HepG2 (cell line): Measurements from ENCODE around the gene EDC3. TPM values are rescaled to one million over a fixed set of nuclear protein-coding genes. Genes with fewer than 3 reads are reported as not detected.

Source experiments
- CCDC6 ChIP-seq: sonication (generic); formaldehyde crosslinking; IDR thresholded peaks from 2 replicates; pipeline ENCODE4 v1.8.1; 2022; ENCODE audit warnings: mild to moderate bottlenecking, missing genetic modification reagents, moderate library complexity
- E2F1 ChIP-seq: sonication (generic); formaldehyde crosslinking; IDR thresholded peaks from 2 replicates; pipeline ENCODE4 v1.5.0; 2020; ENCODE audit warnings: missing genetic modification reagents
- HDAC1 ChIP-seq: sonication (generic); formaldehyde crosslinking; IDR thresholded peaks from 2 replicates; pipeline ENCODE4 v1.5.1; 2020; ENCODE audit warnings: mild to moderate bottlenecking, missing genetic modification reagents
- HOMEZ ChIP-seq: IDR thresholded peaks from 2 replicates; pipeline ENCODE4 v1.6.1; 2016; ENCODE audit warnings: low read depth
- KMT2B ChIP-seq: IDR thresholded peaks from 2 replicates; pipeline ENCODE4 v1.6.1; 2016; ENCODE audit warnings: missing genetic modification reagents, missing compliant biosample characterization
- NR0B2 ChIP-seq: sonication (generic); formaldehyde crosslinking; IDR thresholded peaks from 2 replicates; pipeline ENCODE4 v1.4.0; 2020; ENCODE audit warnings: mild to moderate bottlenecking, missing genetic modification reagents
- TAF15 ChIP-seq: fragments of 200-400 bp; formaldehyde crosslinking; IDR thresholded peaks from one replicate; pipeline ENCODE4 v1.6.1; 2018; ENCODE audit warnings: mild to moderate bottlenecking, low read depth, low read length; ENCODE audit not compliant: poor library complexity, severe bottlenecking
- TEAD3 ChIP-seq: optimal IDR thresholded peaks from 2 replicates; pipeline ENCODE3; 2016; ENCODE audit warnings: borderline replicate concordance
- ZBTB40 ChIP-seq, 2 experiments: fragments of 450-650 bp in 1 of 2; sonication (generic) in 1 of 2; formaldehyde crosslinking in 1 of 2; IDR thresholded peaks; 2 replicates each; pipeline versions ENCODE4 v1.6.1 to v1.8.0; 2016 to 2022; ENCODE audit warnings: antibody characterized with exemption in 1 of 2, mild to moderate bottlenecking in 1 of 2, missing genetic modification reagents in 1 of 2
- ZNF10 ChIP-seq: sonication (generic); formaldehyde crosslinking; IDR thresholded peaks from 2 replicates; pipeline ENCODE4 v1.4.0; 2020; ENCODE audit warnings: mild to moderate bottlenecking, low read depth, missing genetic modification reagents, borderline replicate concordance
- ZNF225 ChIP-seq: sonication (generic); formaldehyde crosslinking; IDR thresholded peaks from 2 replicates; pipeline ENCODE4 v1.4.0; 2020; ENCODE audit warnings: mild to moderate bottlenecking, missing genetic modification reagents
- ZNF432 ChIP-seq: sonication (generic); formaldehyde crosslinking; IDR thresholded peaks from 2 replicates; pipeline ENCODE4 v1.5.0; 2020; ENCODE audit warnings: missing genetic modification reagents, mild to moderate bottlenecking, borderline replicate concordance
- ZNF616 ChIP-seq: sonication (generic); formaldehyde crosslinking; IDR thresholded peaks from 2 replicates; pipeline ENCODE4 v1.5.0; 2020; ENCODE audit warnings: low read depth, mild to moderate bottlenecking, missing genetic modification reagents
- ZNF776 ChIP-seq: sonication (generic); formaldehyde crosslinking; IDR thresholded peaks from 2 replicates; pipeline ENCODE4 v1.4.0; 2020; ENCODE audit warnings: mild to moderate bottlenecking, missing genetic modification reagents
- ZNF777 ChIP-seq: sonication (generic); formaldehyde crosslinking; IDR thresholded peaks from 2 replicates; pipeline ENCODE4 v1.4.0; 2020; ENCODE audit warnings: missing genetic modification reagents
- ZNF891 ChIP-seq: sonication (generic); formaldehyde crosslinking; IDR thresholded peaks from 2 replicates; pipeline ENCODE4 v1.5.0; 2020; ENCODE audit warnings: mild to moderate bottlenecking, missing genetic modification reagents
- polyA plus RNA-seq, 8 experiments: library from polyadenylated mRNA; depleted of rRNA in 3 of 8; stranded (reverse) in 7 of 8; unstranded in 1 of 8; fragments of >200 nt; fragmentation: Illumina TruSeq in 4 of 8; extraction: Trizol in 4 of 8; gene quantifications; 2 replicates each; pipeline versions ENCODE4 v1.2.1 to v1.2.3, GENCODE V29; 2011 to 2016; ENCODE audit warnings: low read depth in 4 of 8, missing spikeins in 1 of 8, mixed read lengths in 1 of 8; ENCODE audit not compliant: insufficient read depth in 1 of 8
- total RNA-seq, 5 experiments: library from RNA; depleted of rRNA; stranded (reverse); fragments of >200 nt; fragmentation: Illumina TruSeq; extraction: Trizol; gene quantifications; 2 replicates each; pipeline ENCODE4 v1.2.3, GENCODE V29; 2016; ENCODE audit warnings: low read depth in 1 of 5

EDC3 gene
- total and polyA plus RNA-seq, 2 of the 13 experiments (the other 11 are each of a cell fraction or from before 2014, with no cell fraction given): 17.4 to 32.0 TPM

- no peak for TF ChIP-seq ZBTB40 (IDR thresholded peaks at IDR 0.05)
- no peak for TF ChIP-seq ZBTB40 (CRISPR knock-in tag; IDR thresholded peaks at IDR 0.05)
- no peak for TF ChIP-seq CCDC6 (CRISPR knock-in tag)
- TF ChIP-seq TEAD3 (CRISPR knock-in tag): peak; percentile 70
- TF ChIP-seq ZNF616 (CRISPR knock-in tag): no peak
- no peak for TF ChIP-seq HDAC1
- no peak for TF ChIP-seq ZNF777 (CRISPR knock-in tag)
- no peak for TF ChIP-seq ZNF225 (CRISPR knock-in tag)
- no peak for TF ChIP-seq ZNF10 (CRISPR knock-in tag)
- TF ChIP-seq ZNF432: no peak
- no peak for TF ChIP-seq KMT2B (CRISPR knock-in tag)
- TF ChIP-seq ZNF891 (CRISPR knock-in tag): peak; percentile 64; the same call in 1 of the 2 replicates
- no peak for TF ChIP-seq E2F1
- TF ChIP-seq TAF15: no peak
- TF ChIP-seq NR0B2 (CRISPR knock-in tag): no peak
- 0 out of 2 replicates have a peak, but pooled peaks have one; percentile 36 for TF ChIP-seq HOMEZ (CRISPR knock-in tag)
- no peak for TF ChIP-seq ZNF776
Measured at GRCh38 chr15:74620636-74621545, 74.9 kb downstream of the EDC3 start (continued).
